Cardiac muscle cell (in vitro differentiated cells and primary cell): Measurements from ENCODE around the gene MAP7D3. TPM values are rescaled to one million over a fixed set of nuclear protein-coding genes. Genes with fewer than 3 reads are reported as not detected.

ENCODE experiments used
- DNase-seq, 2 donors: peaks; one replicate each; pipeline versions ENCODE4 v3.0.0 to v3.0.0-alpha.2; 2010 to 2017; ENCODE audit warnings: low read depth in 1 of 2, low spot score in 1 of 2
- H3K27ac ChIP-seq: fragments of 200-600 bp; sonication (generic); 2 replicates; pipeline ENCODE4 v1.5.1; 2016
- H3K27me3 ChIP-seq: fragments of 200-600 bp; sonication (generic); 2 replicates; pipeline ENCODE4 v1.6.0; 2016; ENCODE audit warnings: control low read depth
- H3K36me3 ChIP-seq: fragments of 200-600 bp; sonication (generic); 2 replicates; pipeline ENCODE4 v1.5.1; 2016; ENCODE audit warnings: control low read depth
- H3K4me1 ChIP-seq: fragments of 200-600 bp; sonication (generic); 2 replicates; pipeline ENCODE4 v1.8.1; 2017; ENCODE audit warnings: low read depth, mild to moderate bottlenecking, mixed run types
- H3K4me3 ChIP-seq: fragments of 200-600 bp; sonication (generic); 2 replicates; pipeline ENCODE4 v1.5.1; 2016; ENCODE audit warnings: mild to moderate bottlenecking
- H3K9me3 ChIP-seq: fragments of 200-600 bp; sonication (generic); 2 replicates; pipeline ENCODE4 v1.5.1; 2017; ENCODE audit warnings: low read depth, mild to moderate bottlenecking, control low read depth
- polyA plus RNA-seq: library from polyadenylated mRNA; unstranded; fragments of >200 nt; fragmentation: Nextera tagmentation; extraction: Ambion mirVana; gene quantifications from 2 replicates; pipeline ENCODE4 v1.2.1, GENCODE V29; 2016
- total RNA-seq: library from RNA; depleted of rRNA; stranded (reverse); fragments of >200 nt; gene quantifications from 2 replicates; pipeline ENCODE4 v1.2.3, GENCODE V29; 2016
- TF ChIP-seq, protein P1 (sequence below): IDR thresholded peaks from 2 replicates; pipeline ENCODE4 v1.5.1; 2012; ENCODE audit warnings: low read depth, mild to moderate bottlenecking, low read length

MAP7D3 gene
- total and polyA plus RNA-seq, 2 experiments from 2014 or later, result 5.7 to 10.4 TPM

DNA sequence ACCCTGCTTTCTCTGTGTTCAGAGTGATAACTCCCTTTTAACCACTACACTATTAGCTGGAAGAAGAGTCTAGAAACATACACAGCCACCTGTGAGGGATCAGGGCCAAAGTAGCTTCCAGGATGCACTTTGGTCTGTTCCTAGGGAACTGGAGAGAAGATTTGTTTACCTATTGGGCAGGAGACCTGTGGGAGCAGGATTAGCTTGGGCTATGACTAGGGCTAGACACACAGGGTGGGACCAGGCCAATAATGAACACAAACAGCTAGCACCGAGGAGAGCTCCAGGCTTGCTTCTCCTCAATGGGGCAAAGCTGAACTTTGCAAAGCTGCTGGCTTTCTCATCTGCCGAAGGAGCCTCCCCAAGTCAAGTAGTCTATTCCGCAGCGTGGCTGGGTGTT, 24.4 kb upstream of the MAP7D3 start:
- Histone ChIP-seq H3K36me3 (no peaks in the 10 kb centered on the region), H3K4me3 (no peak overlapping the region), H3K9me3 (no peaks in the 10 kb centered on the region), H3K4me1 (no peaks in the 10 kb centered on the region), H3K27me3 (no peaks in the 10 kb centered on the region), H3K27ac (no peak overlapping the region)
- DNase-seq, result peak in 1 of 2 donors; percentile 5
- TF ChIP-seq, protein P1, sequence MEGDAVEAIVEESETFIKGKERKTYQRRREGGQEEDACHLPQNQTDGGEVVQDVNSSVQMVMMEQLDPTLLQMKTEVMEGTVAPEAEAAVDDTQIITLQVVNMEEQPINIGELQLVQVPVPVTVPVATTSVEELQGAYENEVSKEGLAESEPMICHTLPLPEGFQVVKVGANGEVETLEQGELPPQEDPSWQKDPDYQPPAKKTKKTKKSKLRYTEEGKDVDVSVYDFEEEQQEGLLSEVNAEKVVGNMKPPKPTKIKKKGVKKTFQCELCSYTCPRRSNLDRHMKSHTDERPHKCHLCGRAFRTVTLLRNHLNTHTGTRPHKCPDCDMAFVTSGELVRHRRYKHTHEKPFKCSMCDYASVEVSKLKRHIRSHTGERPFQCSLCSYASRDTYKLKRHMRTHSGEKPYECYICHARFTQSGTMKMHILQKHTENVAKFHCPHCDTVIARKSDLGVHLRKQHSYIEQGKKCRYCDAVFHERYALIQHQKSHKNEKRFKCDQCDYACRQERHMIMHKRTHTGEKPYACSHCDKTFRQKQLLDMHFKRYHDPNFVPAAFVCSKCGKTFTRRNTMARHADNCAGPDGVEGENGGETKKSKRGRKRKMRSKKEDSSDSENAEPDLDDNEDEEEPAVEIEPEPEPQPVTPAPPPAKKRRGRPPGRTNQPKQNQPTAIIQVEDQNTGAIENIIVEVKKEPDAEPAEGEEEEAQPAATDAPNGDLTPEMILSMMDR, result no peak

GRCh38 chrX:136273986-136274385, 22.8 kb upstream of the MAP7D3 start:
- no peak for DNase-seq
- Histone ChIP-seq H3K4me3 (no peak overlapping the region), H3K36me3 (no peaks in the 10 kb centered on the region), H3K9me3 (no peaks in the 10 kb centered on the region), H3K27ac (no peak overlapping the region), H3K4me1 (no peaks in the 10 kb centered on the region), H3K27me3 (no peaks in the 10 kb centered on the region)
- TF ChIP-seq, protein P1, result no peak

GRCh38 chrX:136272325-136272724, 21.1 kb upstream of the MAP7D3 start:
- Histone ChIP-seq H3K36me3 (no peaks in the 10 kb centered on the region), H3K4me3 (no peak overlapping the region), H3K4me1 (no peaks in the 10 kb centered on the region), H3K27me3 (no peaks in the 10 kb centered on the region), H3K27ac (no peak overlapping the region), H3K9me3 (no peaks in the 10 kb centered on the region)
- TF ChIP-seq, protein P1, result peak; percentile 25
- no peak for DNase-seq

- no peak overlapping the region for H3K4me3 ChIP-seq
- no peaks in the 10 kb centered on the region for H3K36me3 ChIP-seq
- H3K27ac ChIP-seq, result no peak overlapping the region
- H3K4me1 ChIP-seq, result no peaks in the 10 kb centered on the region
- no peak for DNase-seq
- H3K9me3 ChIP-seq, result no peaks in the 10 kb centered on the region
- no peaks in the 10 kb centered on the region for H3K27me3 ChIP-seq
- TF ChIP-seq, protein P1, result no peak
These were observed 20.1 kb upstream of the MAP7D3 start for GRCh38 chrX:136271300-136271699.

GRCh38 chrX:136269921-136270320, 18.7 kb upstream of the MAP7D3 start:
- H3K36me3 ChIP-seq, result no peaks in the 10 kb centered on the region
- TF ChIP-seq, protein P1, result no peak
- no peak overlapping the region for H3K27ac ChIP-seq
- H3K4me3 ChIP-seq, result no peak overlapping the region
- no peaks in the 10 kb centered on the region for H3K4me1 ChIP-seq
- H3K9me3 ChIP-seq, result no peaks in the 10 kb centered on the region
- no peaks in the 10 kb centered on the region for H3K27me3 ChIP-seq
- DNase-seq, result no peak
